CD14-positive monocyte (primary cell): ENCODE data around the gene YKT6. TPM values are rescaled to one million over a fixed set of nuclear protein-coding genes. Genes with fewer than 3 reads are reported as not detected.

Experiments
- DNase-seq, 3 donors: peaks; one replicate each; pipeline ENCODE4 v3.0.0-alpha.2; 2011 to 2022
- H2AFZ ChIP-seq: 2 replicates; pipeline ENCODE4 v1.6.0; 2012; ENCODE audit warnings: mild to moderate bottlenecking, low read depth, low read length, inconsistent platforms; ENCODE audit not compliant: insufficient read depth, poor library complexity, severe bottlenecking
- H3K27ac ChIP-seq, 2 donors: 1 replicate in 1 of 2; 2 replicates in 1 of 2; pipeline ENCODE4 v1.5.1; 2012 to 2013; ENCODE audit warnings: low read length in 2 of 2, control low read depth in 1 of 2, inconsistent platforms in 1 of 2, low read depth in 1 of 2, mild to moderate bottlenecking in 1 of 2
- H3K27me3 ChIP-seq, 2 donors: one replicate each; pipeline versions ENCODE4 v1.6.0 to v1.6.1; 2011 to 2013; ENCODE audit warnings: low read length in 2 of 2; ENCODE audit not compliant: control insufficient read depth in 2 of 2, insufficient read depth in 2 of 2
- H3K36me3 ChIP-seq, 2 donors: replicated peaks in 1 of 2; 1 replicate in 1 of 2; 2 replicates in 1 of 2; pipeline versions ENCODE4 v1.5.1 to v1.6.1; 2012 to 2013; ENCODE audit warnings: low read length in 2 of 2, control low read depth in 1 of 2, inconsistent platforms in 1 of 2, mild to moderate bottlenecking in 1 of 2; ENCODE audit not compliant: insufficient read depth in 2 of 2, control insufficient read depth in 1 of 2
- H3K4me1 ChIP-seq, 2 donors: 1 replicate in 1 of 2; 2 replicates in 1 of 2; pipeline versions ENCODE4 v1.5.1 to v1.6.1; 2012 to 2013; ENCODE audit warnings: low read length in 2 of 2, control low read depth in 1 of 2, inconsistent platforms in 1 of 2, mild to moderate bottlenecking in 1 of 2, moderate library complexity in 1 of 2; ENCODE audit not compliant: insufficient read depth in 2 of 2, control insufficient read depth in 1 of 2
- H3K4me2 ChIP-seq: replicated peaks from 2 replicates; pipeline ENCODE3; 2012; ENCODE audit warnings: low read length, moderate library complexity, mild to moderate bottlenecking; ENCODE audit not compliant: poor library complexity, severe bottlenecking; ENCODE audit errors: extremely low read depth
- H3K4me3 ChIP-seq, 3 experiments: fragments of 200-600 bp in 1 of 3; sonication (generic) in 1 of 3; replicated peaks in 1 of 3; 1 replicate in 2 of 3; 2 replicates in 1 of 3; pipeline ENCODE4 v1.5.1; 2011 to 2013; ENCODE audit warnings: low read length in 3 of 3, mild to moderate bottlenecking in 3 of 3, control low read depth in 2 of 3, low read depth in 2 of 3, inconsistent platforms in 1 of 3, moderate library complexity in 1 of 3
- H3K79me2 ChIP-seq: 2 replicates; pipeline ENCODE4 v1.6.0; 2012; ENCODE audit warnings: mild to moderate bottlenecking, control low read depth, inconsistent platforms, low read length, moderate library complexity; ENCODE audit not compliant: insufficient read depth
- H3K9ac ChIP-seq: 2 replicates; pipeline ENCODE4 v1.6.0; 2017; ENCODE audit warnings: low read length, mild to moderate bottlenecking; ENCODE audit not compliant: insufficient read depth, poor library complexity, severe bottlenecking
- H3K9me3 ChIP-seq, 2 donors: replicated peaks in 1 of 2; 1 replicate in 1 of 2; 2 replicates in 1 of 2; pipeline versions ENCODE4 v1.5.1 to v1.6.1; 2012 to 2013; ENCODE audit warnings: low read length in 2 of 2, control low read depth in 1 of 2; ENCODE audit not compliant: control insufficient read depth in 1 of 2, insufficient read depth in 1 of 2
- H4K20me1 ChIP-seq: 2 replicates; pipeline ENCODE4 v1.6.0; 2012; ENCODE audit warnings: mild to moderate bottlenecking, low read length, control low read depth, moderate library complexity; ENCODE audit not compliant: insufficient read depth
- H3K27ac Mint-ChIP-seq, 7 donors: one replicate each; pipeline ENCODE4 v1.8.0; 2020; ENCODE audit warnings: mild to moderate bottlenecking in 7 of 7, mixed read lengths in 7 of 7, moderate library complexity in 6 of 7, inconsistent platforms in 2 of 7
- H3K27me3 Mint-ChIP-seq, 3 donors: one replicate each; pipeline ENCODE4 v1.8.0; 2021 to 2022; ENCODE audit warnings: low read depth in 3 of 3, mild to moderate bottlenecking in 3 of 3, mixed read lengths in 3 of 3, moderate library complexity in 3 of 3, inconsistent platforms in 1 of 3
- H3K36me3 Mint-ChIP-seq, 2 donors: one replicate each; pipeline ENCODE4 v1.8.0; 2020; ENCODE audit warnings: mixed read lengths in 2 of 2, inconsistent platforms in 1 of 2, mild to moderate bottlenecking in 1 of 2
- H3K4me1 Mint-ChIP-seq: one replicate; pipeline ENCODE4 v1.8.0; 2020; ENCODE audit warnings: mild to moderate bottlenecking, mixed read lengths
- H3K4me3 Mint-ChIP-seq, 2 donors: one replicate each; pipeline ENCODE4 v1.8.0; 2020; ENCODE audit warnings: mild to moderate bottlenecking in 2 of 2, mixed read lengths in 2 of 2, moderate library complexity in 1 of 2
- H3K9me3 Mint-ChIP-seq, 7 donors: one replicate each; pipeline ENCODE4 v1.8.0; 2020 to 2022; ENCODE audit warnings: mixed read lengths in 7 of 7, mild to moderate bottlenecking in 6 of 7, moderate library complexity in 6 of 7, inconsistent platforms in 2 of 7
- WGBS: methylation state at CpG from one replicate; pipeline ENCODE4 v1.1.5; 2013; ENCODE audit warnings: missing lambda C conversion rate; ENCODE audit not compliant: insufficient coverage; 5-methylcytosine and 5-hydroxymethylcytosine counted together
- intact Hi-C, 2 donors: fragments of 100-400 bp; cut with micrococcal nuclease; formaldehyde crosslinking; loops; one replicate each; pipeline versions ENCODE4 v1.15.0 to v1.15.1; 2023
- polyA plus RNA-seq, 3 donors: library from polyadenylated mRNA; depleted of rRNA in 1 of 3; unstranded in 2 of 3; stranded (reverse) in 1 of 3; fragments of 300-500 nt in 2 of 3; fragments of >200 nt in 1 of 3; fragmentation: Illumina TruSeq in 2 of 3; gene quantifications; 1 replicate in 2 of 3; 2 replicates in 1 of 3; pipeline ENCODE4 v1.2.3, GENCODE V29; 2012 to 2021
- TF ChIP-seq, protein P1 (sequence below): fragments of 200-600 bp; IDR thresholded peaks from one replicate; pipeline ENCODE4 v1.8.0; 2022; ENCODE audit warnings: antibody characterized with exemption, mild to moderate bottlenecking

YKT6 gene
- polyA plus RNA-seq, 3 donors = 26.4 to 45.7 (median 35.2) TPM

DNA sequence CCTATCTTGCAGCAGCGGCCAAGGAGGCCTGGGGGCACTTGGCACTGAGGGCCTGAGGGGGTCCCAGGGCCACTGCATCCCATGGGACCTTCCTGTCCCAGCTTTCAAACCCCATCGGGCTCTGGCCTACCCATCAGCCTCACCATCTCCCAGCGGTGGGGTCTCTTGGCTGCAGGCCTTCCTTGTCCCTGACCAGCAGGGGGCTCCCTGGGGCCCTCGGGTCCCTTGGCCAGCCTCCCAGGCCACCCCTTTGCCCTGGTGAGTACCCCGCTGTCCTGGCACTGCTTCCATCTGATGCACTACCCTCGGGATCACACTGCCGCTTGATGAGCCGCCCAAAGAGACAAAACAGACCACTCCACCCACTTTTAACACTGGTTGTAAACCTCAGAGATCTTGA is 43.5 kb downstream of the YKT6 start:
- Mint-ChIP-seq H3K4me3 (no peak overlapping the region), H3K36me3 (no peaks in the 10 kb centered on the region), H3K27ac (no peak overlapping the region), H3K9me3 (peaks cover 0 to 3% (median 0%) of the 10 kb centered on the region in 7 donors), H3K27me3 (peaks cover 1 to 3% (median 2%) of the 10 kb centered on the region in 3 donors), H3K4me1 (peaks cover 3% of the 10 kb centered on the region)
- DNase-seq = no peak
- H3K9ac ChIP-seq = no peak overlapping the region
- H2AFZ ChIP-seq = no peak overlapping the region
- H3K27ac ChIP-seq = no peak overlapping the region
- H3K4me1 ChIP-seq = peaks cover 0 to 3% of the 10 kb centered on the region in 2 donors
- H3K27me3 ChIP-seq = no peaks in the 10 kb centered on the region
- intact Hi-C loops = loop anchor here in 1 of 2 donors (5.0 kb wide), 1 partner anchor 233 kb away; no protein-coding TSS in a partner anchor
- H3K4me3 ChIP-seq = no peak overlapping the region
- no peak overlapping the region for H3K4me2 ChIP-seq
- WGBS = 58% methylated on average over 7 of the region's 8 CpGs
- H4K20me1 ChIP-seq = no peaks in the 10 kb centered on the region
- TF ChIP-seq, protein P1, sequence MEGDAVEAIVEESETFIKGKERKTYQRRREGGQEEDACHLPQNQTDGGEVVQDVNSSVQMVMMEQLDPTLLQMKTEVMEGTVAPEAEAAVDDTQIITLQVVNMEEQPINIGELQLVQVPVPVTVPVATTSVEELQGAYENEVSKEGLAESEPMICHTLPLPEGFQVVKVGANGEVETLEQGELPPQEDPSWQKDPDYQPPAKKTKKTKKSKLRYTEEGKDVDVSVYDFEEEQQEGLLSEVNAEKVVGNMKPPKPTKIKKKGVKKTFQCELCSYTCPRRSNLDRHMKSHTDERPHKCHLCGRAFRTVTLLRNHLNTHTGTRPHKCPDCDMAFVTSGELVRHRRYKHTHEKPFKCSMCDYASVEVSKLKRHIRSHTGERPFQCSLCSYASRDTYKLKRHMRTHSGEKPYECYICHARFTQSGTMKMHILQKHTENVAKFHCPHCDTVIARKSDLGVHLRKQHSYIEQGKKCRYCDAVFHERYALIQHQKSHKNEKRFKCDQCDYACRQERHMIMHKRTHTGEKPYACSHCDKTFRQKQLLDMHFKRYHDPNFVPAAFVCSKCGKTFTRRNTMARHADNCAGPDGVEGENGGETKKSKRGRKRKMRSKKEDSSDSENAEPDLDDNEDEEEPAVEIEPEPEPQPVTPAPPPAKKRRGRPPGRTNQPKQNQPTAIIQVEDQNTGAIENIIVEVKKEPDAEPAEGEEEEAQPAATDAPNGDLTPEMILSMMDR = peak; percentile 28
- H3K9me3 ChIP-seq = no peaks in the 10 kb centered on the region
- no peaks in the 10 kb centered on the region for H3K79me2 ChIP-seq
- no peaks in the 10 kb centered on the region for H3K36me3 ChIP-seq

DNA sequence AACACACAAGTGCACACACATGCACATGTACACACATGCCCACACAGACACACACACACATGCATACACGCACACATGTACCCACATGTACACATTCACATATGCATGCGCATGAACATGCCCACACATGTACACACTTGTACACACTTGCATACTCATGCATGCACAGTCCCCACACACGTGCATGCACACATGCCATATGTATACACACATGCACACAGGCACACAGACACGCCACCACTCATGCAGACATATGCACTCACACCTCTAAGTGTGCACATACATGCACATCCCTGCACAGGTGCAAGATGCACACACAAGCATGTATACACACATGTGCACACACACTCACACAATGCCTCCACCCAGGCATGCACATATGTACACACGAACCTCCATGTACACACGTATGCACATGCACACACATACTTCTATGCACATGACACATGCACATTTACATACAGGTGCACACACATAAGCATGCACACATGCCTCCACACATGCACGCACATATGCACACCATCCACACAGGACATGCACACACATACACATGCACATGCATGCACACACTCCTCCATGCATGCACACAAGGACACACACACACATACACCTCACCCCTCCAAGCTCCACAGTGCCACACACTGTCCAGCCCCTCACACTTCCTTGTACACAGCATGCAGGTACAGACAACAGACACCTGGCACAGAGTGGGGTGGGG is 45.8 kb downstream of the YKT6 start:
- H3K4me3 ChIP-seq = no peak overlapping the region
- no peaks in the 10 kb centered on the region for H4K20me1 ChIP-seq
- H3K4me3 Mint-ChIP-seq = no peak overlapping the region
- intact Hi-C loops = no loop called here
- H3K9me3 Mint-ChIP-seq = peaks cover 0 to 3% (median 0%) of the 10 kb centered on the region in 7 donors
- no peak overlapping the region for H3K27ac ChIP-seq
- H3K9me3 ChIP-seq = no peaks in the 10 kb centered on the region
- peaks cover 1 to 3% (median 2%) of the 10 kb centered on the region in 3 donors for H3K27me3 Mint-ChIP-seq
- WGBS = 98% methylated on average over 7 of the region's 7 CpGs
- H3K9ac ChIP-seq = no peak overlapping the region
- H3K36me3 ChIP-seq = no peaks in the 10 kb centered on the region
- H3K36me3 Mint-ChIP-seq = no peaks in the 10 kb centered on the region
- H3K27me3 ChIP-seq = no peaks in the 10 kb centered on the region
- H3K4me1 ChIP-seq = no peaks in the 10 kb centered on the region
- TF ChIP-seq, protein P1 = no peak
- H3K4me2 ChIP-seq = no peak overlapping the region
- no peak for DNase-seq
- no peaks in the 10 kb centered on the region for H3K4me1 Mint-ChIP-seq
- H3K79me2 ChIP-seq = no peaks in the 10 kb centered on the region
- H2AFZ ChIP-seq = no peak overlapping the region
- no peak overlapping the region for H3K27ac Mint-ChIP-seq
